ENCODE results near the gene GNG12. TPM values are rescaled to one million over a fixed set of nuclear protein-coding genes. Genes with fewer than 3 reads are reported as not detected.

GNG12 gene
- total and polyA plus RNA-seq, 9 of the 15 experiments (the other 6 are each of a cell fraction or from before 2014, with no cell fraction given), result 2.6 to 6.0 (median 4.1) TPM

GRCh38 chr1:67682659-67683197 lies 150.5 kb downstream of the GNG12 start (continued):
- TF ChIP-seq ZNF518B (CRISPR knock-in tag; IDR thresholded peaks at IDR 0.05) (no peak), TCF7 (IDR thresholded peaks at IDR 0.05; ENCODE audit: borderline replicate concordance) (no peak), JUN (IDR thresholded peaks at IDR 0.05; ENCODE audit: borderline replicate concordance, low read depth, low read length) (peak; percentile 89), JUN (CRISPR knock-in tag; IDR thresholded peaks at IDR 0.05; ENCODE audit: borderline replicate concordance) (no peak), CEBPG (CRISPR knock-in tag; IDR thresholded peaks at IDR 0.05) (peak; percentile 63; the same call in 1 of the 2 replicates), CEBPG (tag; conservative IDR thresholded peaks at IDR 0.05 in 1 of 2, IDR thresholded peaks at IDR 0.05 in 1 of 2) (peak; percentile 67 to 88; a peak in 3 of 4 replicates), COPS2 (conservative IDR thresholded peaks at IDR 0.05) (no peak), BACH1 (tag; IDR thresholded peaks at IDR 0.05) (peak; percentile 89; the same call in 1 of the 2 replicates), SMAD2 (IDR thresholded peaks at IDR 0.05; ENCODE audit: low read depth, low read length) (no peak), ZNF280A (IDR thresholded peaks at IDR 0.05; ENCODE audit: low read depth, partially characterized antibody) (no peak), RREB1 (CRISPR knock-in tag; IDR thresholded peaks at IDR 0.05) (no peak), CBX3 (IDR thresholded peaks at IDR 0.05; ENCODE audit: borderline replicate concordance in 1 of 2, low read length in 2 of 2) (peak in 1 of 2 experiments; percentile 75; a peak in 1 of 3 replicates), CHD4 (IDR thresholded peaks at IDR 0.05; ENCODE audit: insufficient read depth, insufficient replicate concordance, low read depth, low read length, poor library complexity, severe bottlenecking) (no peak), ZNF408 (CRISPR knock-in tag; IDR thresholded peaks at IDR 0.05; ENCODE audit: low read depth) (no peak), ZNF699 (CRISPR knock-in tag; IDR thresholded peaks at IDR 0.05; ENCODE audit: insufficient replicate concordance) (no peak), HES1 (IDR thresholded peaks at IDR 0.05; ENCODE audit: low read depth) (no peak)

Measured in K562 (cell line).